ENCODE results near the gene AFF3. TPM values are rescaled to one million over a fixed set of nuclear protein-coding genes. Genes with fewer than 3 reads are reported as not detected.

Gene AFF3
- total and polyA plus RNA-seq, 2 experiments from 2014 or later = 7.3 to 7.8 TPM

GRCh38 chr2:100036026-100036425 is 106.4 kb downstream of the AFF3 start:
- Histone ChIP-seq H3K4me2 (no peak overlapping the region), H3K27ac (no peak overlapping the region), H3K36me3 (replicated peaks; ENCODE audit: insufficient read depth, low read depth) (no peaks in the 10 kb centered on the region), H3K4me3 (no peak overlapping the region), H2AFZ (no peak overlapping the region), H3K9me3 (ENCODE audit: low read depth) (no peaks in the 10 kb centered on the region), H3K79me2 (no peaks in the 10 kb centered on the region), H3K4me1 (ENCODE audit: insufficient read depth) (no peaks in the 10 kb centered on the region), H3K9me2 (replicated peaks; ENCODE audit: insufficient read depth) (no peaks in the 10 kb centered on the region), H3K27me3 (no peaks in the 10 kb centered on the region), H4K20me1 (ENCODE audit: insufficient read depth, poor library complexity, severe bottlenecking) (no peaks in the 10 kb centered on the region)
- DNase-seq (ENCODE audit: low spot score) = no peak
- TF ChIP-seq EZH2 (IDR thresholded peaks at IDR 0.05; ENCODE audit: borderline replicate concordance) = no peak
- no peak for TF ChIP-seq CTCF (IDR thresholded peaks at IDR 0.05; ENCODE audit: poor library complexity)
- no peak for TF ChIP-seq EZH2phosphoT487 (IDR thresholded peaks at IDR 0.05; ENCODE audit: low read depth, severe bottlenecking, unreplicated experiment)
- 99% methylated on average over 2 of the region's 2 CpGs for WGBS (ENCODE audit: low lambda C conversion rate, missing lambda C conversion rate)

- 87% methylated on average over 1 of the region's 1 CpG for WGBS (ENCODE audit: low lambda C conversion rate, missing lambda C conversion rate)
- H3K4me3 ChIP-seq = no peak overlapping the region
- H2AFZ ChIP-seq = no peak overlapping the region
- H3K9me2 ChIP-seq (replicated peaks; ENCODE audit: insufficient read depth) = no peaks in the 10 kb centered on the region
- no peaks in the 10 kb centered on the region for H3K4me1 ChIP-seq (ENCODE audit: insufficient read depth)
- H3K36me3 ChIP-seq (replicated peaks; ENCODE audit: insufficient read depth, low read depth) = no peaks in the 10 kb centered on the region
- no peaks in the 10 kb centered on the region for H4K20me1 ChIP-seq (ENCODE audit: insufficient read depth, poor library complexity, severe bottlenecking)
- no peak overlapping the region for H3K27ac ChIP-seq
- TF ChIP-seq EZH2 (IDR thresholded peaks at IDR 0.05; ENCODE audit: borderline replicate concordance) (no peak), EZH2phosphoT487 (IDR thresholded peaks at IDR 0.05; ENCODE audit: low read depth, severe bottlenecking, unreplicated experiment) (no peak), CTCF (IDR thresholded peaks at IDR 0.05; ENCODE audit: poor library complexity) (no peak)
- H3K27me3 ChIP-seq = no peaks in the 10 kb centered on the region
- no peak overlapping the region for H3K4me2 ChIP-seq
- H3K79me2 ChIP-seq = no peaks in the 10 kb centered on the region
- H3K9me3 ChIP-seq (ENCODE audit: low read depth) = no peaks in the 10 kb centered on the region
- DNase-seq (ENCODE audit: low spot score) = no peak
Measured at GRCh38 chr2:100034431-100034830, 108.0 kb downstream of the AFF3 start.

GRCh38 chr2:100033976-100034375 is 108.4 kb downstream of the AFF3 start:
- Histone ChIP-seq H3K4me3 (no peak overlapping the region), H3K9me3 (ENCODE audit: low read depth) (no peaks in the 10 kb centered on the region), H4K20me1 (ENCODE audit: insufficient read depth, poor library complexity, severe bottlenecking) (no peaks in the 10 kb centered on the region), H3K4me1 (ENCODE audit: insufficient read depth) (no peaks in the 10 kb centered on the region), H3K27ac (no peak overlapping the region), H3K4me2 (no peak overlapping the region), H3K9me2 (replicated peaks; ENCODE audit: insufficient read depth) (no peaks in the 10 kb centered on the region), H3K79me2 (no peaks in the 10 kb centered on the region), H3K36me3 (replicated peaks; ENCODE audit: insufficient read depth, low read depth) (no peaks in the 10 kb centered on the region), H3K27me3 (no peaks in the 10 kb centered on the region), H2AFZ (no peak overlapping the region)
- WGBS (ENCODE audit: low lambda C conversion rate, missing lambda C conversion rate) = 71% methylated on average over 2 of the region's 2 CpGs
- TF ChIP-seq EZH2phosphoT487 (IDR thresholded peaks at IDR 0.05; ENCODE audit: low read depth, severe bottlenecking, unreplicated experiment) = no peak
- TF ChIP-seq EZH2 (IDR thresholded peaks at IDR 0.05; ENCODE audit: borderline replicate concordance) = no peak
- no peak for TF ChIP-seq CTCF (IDR thresholded peaks at IDR 0.05; ENCODE audit: poor library complexity)
- no peak for DNase-seq (ENCODE audit: low spot score)

- Histone ChIP-seq H3K4me1 (ENCODE audit: insufficient read depth) (no peaks in the 10 kb centered on the region), H3K4me3 (no peak overlapping the region), H3K27me3 (no peaks in the 10 kb centered on the region), H4K20me1 (ENCODE audit: insufficient read depth, poor library complexity, severe bottlenecking) (no peaks in the 10 kb centered on the region), H3K27ac (no peak overlapping the region), H3K9me3 (ENCODE audit: low read depth) (no peaks in the 10 kb centered on the region), H3K79me2 (no peaks in the 10 kb centered on the region), H3K9me2 (replicated peaks; ENCODE audit: insufficient read depth) (no peaks in the 10 kb centered on the region), H3K36me3 (replicated peaks; ENCODE audit: insufficient read depth, low read depth) (no peaks in the 10 kb centered on the region), H2AFZ (no peak overlapping the region), H3K4me2 (no peak overlapping the region)
- DNase-seq (ENCODE audit: low spot score) = no peak
- TF ChIP-seq CTCF (IDR thresholded peaks at IDR 0.05; ENCODE audit: poor library complexity) = no peak
- 94% methylated on average over 2 of the region's 2 CpGs for WGBS (ENCODE audit: low lambda C conversion rate, missing lambda C conversion rate)
Measured at GRCh38 chr2:100031604-100032003, 110.8 kb downstream of the AFF3 start.

All from hepatocyte (in vitro differentiated cells).